Liver (tissue), 3 donors: ENCODE measurements around the gene NOL9.

Experiments used
- ATF3 ChIP-seq: IDR thresholded peaks from 2 replicates; pipeline ENCODE4 v1.6.1; 2016; ENCODE audit warnings: antibody characterized with exemption
- CTCF ChIP-seq: fragments of 150-350 bp; IDR thresholded peaks from 2 replicates; pipeline ENCODE4 v1.5.1; 2017; ENCODE audit warnings: improper control_type of control experiment, low read depth, low read length; ENCODE audit not compliant: missing input control
- FOXA1 ChIP-seq: IDR thresholded peaks from 2 replicates; pipeline ENCODE4 v1.6.1; 2016; ENCODE audit warnings: antibody characterized with exemption
- FOXA2 ChIP-seq: IDR thresholded peaks from 2 replicates; pipeline ENCODE4 v1.6.1; 2016; ENCODE audit warnings: antibody characterized with exemption
- GABPA ChIP-seq, 2 donors: IDR thresholded peaks in 1 of 2; conservative IDR thresholded peaks in 1 of 2; 2 replicates each; pipeline ENCODE4 v1.6.1; 2016; ENCODE audit warnings: antibody characterized with exemption in 2 of 2, mild to moderate bottlenecking in 1 of 2, moderate library complexity in 1 of 2
- JUND ChIP-seq, 2 donors: IDR thresholded peaks; 2 replicates each; pipeline ENCODE4 v1.6.1; 2016; ENCODE audit warnings: antibody characterized with exemption in 2 of 2
- MAX ChIP-seq: IDR thresholded peaks from 2 replicates; pipeline ENCODE4 v1.6.1; 2016; ENCODE audit warnings: antibody characterized with exemption
- RAD21 ChIP-seq, 2 donors: IDR thresholded peaks; 2 replicates each; pipeline ENCODE4 v1.6.1; 2016; ENCODE audit warnings: antibody characterized with exemption in 2 of 2, mild to moderate bottlenecking in 2 of 2
- REST ChIP-seq: IDR thresholded peaks from 2 replicates; pipeline ENCODE4 v1.6.1; 2016; ENCODE audit warnings: antibody characterized with exemption, mild to moderate bottlenecking
- RXRA ChIP-seq, 2 donors: IDR thresholded peaks; 2 replicates each; pipeline ENCODE4 v1.6.1; 2017 to 2018; ENCODE audit warnings: antibody characterized with exemption in 2 of 2, mild to moderate bottlenecking in 1 of 2
- SP1 ChIP-seq: IDR thresholded peaks from 2 replicates; pipeline ENCODE4 v1.6.1; 2018; ENCODE audit warnings: antibody characterized with exemption, mild to moderate bottlenecking
- TAF1 ChIP-seq: conservative IDR thresholded peaks from 2 replicates; pipeline ENCODE4 v1.6.1; 2016; ENCODE audit warnings: antibody characterized with exemption, mild to moderate bottlenecking
- YY1 ChIP-seq: IDR thresholded peaks from 2 replicates; pipeline ENCODE4 v1.6.1; 2016; ENCODE audit warnings: antibody characterized with exemption, mild to moderate bottlenecking
- ZBTB33 ChIP-seq: IDR thresholded peaks from 2 replicates; pipeline ENCODE4 v1.6.1; 2016; ENCODE audit warnings: antibody characterized with exemption
- donor health status: healthy.
- donor health status: healthy.

GRCh38 chr1:6546326-6546725 lies 8.0 kb downstream of the NOL9 start:
- TF ChIP-seq CTCF (no peak), JUND (IDR thresholded peaks at IDR 0.05) (no peak), SP1 (no peak), ZBTB33 (no peak), REST (no peak), MAX (no peak), TAF1 (no peak), RAD21 (IDR thresholded peaks at IDR 0.05) (no peak), RXRA (IDR thresholded peaks at IDR 0.05) (no peak), ATF3 (no peak), FOXA1 (no peak), YY1 (no peak), GABPA (IDR thresholded peaks at IDR 0.05 in 1 of 2, conservative IDR thresholded peaks at IDR 0.05 in 1 of 2) (no peak), FOXA2 (no peak)
